HG02571 (cell line): Measurements from ENCODE around the gene PGM2.

ENCODE experiments used
- ATAC-seq: cut with Tn5 transposase; IDR thresholded peaks from one replicate; pipeline ENCODE4 v1.9.1; 2021; ENCODE audit warnings: mild to moderate bottlenecking, moderate library complexity; ENCODE audit not compliant: unreplicated experiment

PGM2 gene

GRCh38 chr4:37858872-37859271 lies 32.4 kb downstream of the PGM2 start:
- ATAC-seq: no peak

GRCh38 chr4:37860266-37860665 lies 33.8 kb downstream of the PGM2 start:
- ATAC-seq: no peak

GRCh38 chr4:37862961-37863360 lies 36.5 kb downstream of the PGM2 start:
- ATAC-seq: no peak

GRCh38 chr4:37864786-37865185 lies 38.3 kb downstream of the PGM2 start:
- no peak for ATAC-seq

- ATAC-seq: no peak
Measured at GRCh38 chr4:37865450-37865849, 39.0 kb downstream of the PGM2 start.

- ATAC-seq: no peak
Measured at GRCh38 chr4:37867102-37867501, 40.6 kb downstream of the PGM2 start.

GRCh38 chr4:37868238-37868637 lies 41.8 kb downstream of the PGM2 start:
- no peak for ATAC-seq

GRCh38 chr4:37872310-37872988 lies 46.0 kb downstream of the PGM2 start:
- ATAC-seq: no peak

- no peak for ATAC-seq
Measured at GRCh38 chr4:37873386-37873785, 46.9 kb downstream of the PGM2 start.

GRCh38 chr4:37876156-37876555 lies 49.7 kb downstream of the PGM2 start:
- ATAC-seq: no peak

- ATAC-seq: no peak
Measured at GRCh38 chr4:37879365-37879764, 52.9 kb downstream of the PGM2 start.

- ATAC-seq: no peak
Measured at GRCh38 chr4:37881811-37882210, 55.3 kb downstream of the PGM2 start.

- no peak for ATAC-seq
Measured at GRCh38 chr4:37882665-37883296, 56.3 kb downstream of the PGM2 start.

- no peak for ATAC-seq
Measured at GRCh38 chr4:37884855-37885487, 58.5 kb downstream of the PGM2 start.

GRCh38 chr4:37885496-37885895 lies 59.0 kb downstream of the PGM2 start:
- ATAC-seq: no peak

- ATAC-seq: peak; percentile 14
Measured at GRCh38 chr4:37889849-37890800, 63.6 kb downstream of the PGM2 start.

- peak; percentile 34 for ATAC-seq
Measured at GRCh38 chr4:37890801-37891259, 64.3 kb downstream of the PGM2 start, which contains the start of gene TBC1D1. Gene TBC1D1 (plus strand): TSS chr4:37891084. CDS start chr4:37902096, 11,012 bp downstream.

- ATAC-seq: peak; percentile 39
Measured at GRCh38 chr4:37891260-37892159, 65.0 kb downstream of the PGM2 start.

GRCh38 chr4:37892641-37893040 lies 66.2 kb downstream of the PGM2 start:
- ATAC-seq: peak; percentile 45

- no peak for ATAC-seq
Measured at GRCh38 chr4:37893164-37893563, 66.7 kb downstream of the PGM2 start.
